OCI-LY1 (cell line): ENCODE results near the gene E2F1.

ENCODE experiments used
- H2AFZ ChIP-seq: fragments of 200-600 bp; sonication (generic), shearing (Covaris generic); 2 replicates; pipeline ENCODE4 v1.6.0; 2014; ENCODE audit warnings: antibody characterized with exemption, mild to moderate bottlenecking, low read length
- H3F3A ChIP-seq: fragments of 200-600 bp; sonication (generic), shearing (Covaris generic); 2 replicates; pipeline ENCODE4 v1.6.0; 2014; ENCODE audit warnings: mild to moderate bottlenecking, antibody characterized with exemption, low read length, moderate library complexity; ENCODE audit not compliant: insufficient read depth
- H3K27ac ChIP-seq: fragments of 200-600 bp; sonication (generic); 2 replicates; pipeline ENCODE4 v1.5.1; 2014; ENCODE audit warnings: low read length, mixed run types, mild to moderate bottlenecking, low read depth; ENCODE audit not compliant: poor library complexity, severe bottlenecking
- H3K27me3 ChIP-seq: fragments of 200-600 bp; sonication (generic); 2 replicates; pipeline ENCODE4 v1.6.0; 2014; ENCODE audit warnings: antibody characterized with exemption, mild to moderate bottlenecking, low read length, moderate library complexity; ENCODE audit not compliant: insufficient read depth
- H3K36me3 ChIP-seq: fragments of 200-600 bp; sonication (generic); 2 replicates; pipeline ENCODE4 v1.6.1; 2014; ENCODE audit warnings: mild to moderate bottlenecking, antibody characterized with exemption, low read length, moderate library complexity, mixed read lengths; ENCODE audit not compliant: insufficient read depth
- H3K4me1 ChIP-seq: fragments of 200-600 bp; sonication (generic); 2 replicates; pipeline ENCODE4 v1.5.1; 2014; ENCODE audit warnings: mild to moderate bottlenecking, low read length, moderate library complexity; ENCODE audit not compliant: insufficient read depth, severe bottlenecking
- H3K4me2 ChIP-seq: fragments of 200-600 bp; sonication (generic), shearing (Covaris generic); 2 replicates; pipeline ENCODE4 v1.6.1; 2014; ENCODE audit warnings: low read length
- H3K4me3 ChIP-seq: fragments of 200-600 bp; sonication (generic); 2 replicates; pipeline ENCODE4 v1.5.1; 2014; ENCODE audit warnings: low read length, low read depth, mild to moderate bottlenecking, mixed read lengths; ENCODE audit not compliant: poor library complexity, severe bottlenecking
- H3K79me2 ChIP-seq: fragments of 200-600 bp; shearing (Covaris generic); 2 replicates; pipeline ENCODE4 v1.6.1; 2016; ENCODE audit warnings: mixed run types, low read length, mixed read lengths; ENCODE audit not compliant: insufficient read depth
- H3K9ac ChIP-seq: fragments of 200-600 bp; sonication (generic), shearing (Covaris generic); 2 replicates; pipeline ENCODE4 v1.6.1; 2014; ENCODE audit warnings: mild to moderate bottlenecking, low read length, mixed read lengths
- H3K9me2 ChIP-seq: fragments of 200-600 bp; sonication (generic), shearing (Covaris generic); 2 replicates; pipeline ENCODE4 v1.6.1; 2014; ENCODE audit warnings: low read depth, mild to moderate bottlenecking, low read length, mixed read lengths
- H3K9me3 ChIP-seq: fragments of 200-600 bp; shearing (Covaris generic); 2 replicates; pipeline ENCODE4 v1.6.1; 2014; ENCODE audit warnings: low read length, mixed read lengths
- H4K20me1 ChIP-seq: fragments of 200-600 bp; sonication (generic), shearing (Covaris generic); 2 replicates; pipeline ENCODE4 v1.6.0; 2016; ENCODE audit warnings: mild to moderate bottlenecking, low read length; ENCODE audit not compliant: insufficient read depth
- EZH2 ChIP-seq: fragments of 200-600 bp; sonication (generic), shearing (Covaris generic); IDR thresholded peaks from 2 replicates; pipeline ENCODE4 v1.8.0; 2017; ENCODE audit warnings: borderline replicate concordance, mixed run types, mild to moderate bottlenecking, antibody characterized with exemption, low read length, moderate library complexity, mixed read lengths
- TF ChIP-seq, protein P1 (sequence below): fragments of 200-600 bp; sonication (generic), shearing (Covaris generic); IDR thresholded peaks from 2 replicates; pipeline ENCODE4 v1.5.1; 2017; ENCODE audit warnings: mild to moderate bottlenecking, antibody characterized with exemption, low read length, moderate library complexity, mixed read lengths

Gene E2F1

DNA sequence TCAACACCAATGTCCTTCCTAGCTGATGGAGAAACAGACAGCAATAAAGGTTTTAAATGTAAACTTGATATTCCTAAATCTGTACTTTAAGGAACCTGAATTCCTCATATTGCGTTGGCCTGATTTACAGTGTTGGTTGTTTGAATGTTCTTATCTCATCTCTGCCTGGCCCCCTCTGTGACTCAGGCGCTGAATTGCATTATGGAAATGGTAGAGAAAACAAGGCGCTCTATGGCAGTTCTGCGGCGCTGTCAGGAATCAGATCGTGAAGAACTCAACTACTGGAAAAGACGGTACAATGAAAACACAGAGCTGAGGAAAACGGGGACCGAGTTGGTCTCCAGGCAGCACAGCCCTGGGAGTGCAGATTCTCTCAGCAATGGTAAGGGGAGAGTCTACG, 56.7 kb downstream of the E2F1 start:
- Histone ChIP-seq H3K4me3 (no peak overlapping the region), H3K27ac (no peak overlapping the region), H3K9me2 (no peaks in the 10 kb centered on the region), H4K20me1 (no peaks in the 10 kb centered on the region), H3F3A (no peaks in the 10 kb centered on the region), H3K79me2 (no peaks in the 10 kb centered on the region), H3K27me3 (no peaks in the 10 kb centered on the region), H3K4me2 (no peak overlapping the region), H3K36me3 (peaks cover 66% of the 10 kb centered on the region), H3K9me3 (no peaks in the 10 kb centered on the region), H3K4me1 (no peaks in the 10 kb centered on the region), H2AFZ (no peak overlapping the region), H3K9ac (no peak overlapping the region)
- TF ChIP-seq, protein P1, sequence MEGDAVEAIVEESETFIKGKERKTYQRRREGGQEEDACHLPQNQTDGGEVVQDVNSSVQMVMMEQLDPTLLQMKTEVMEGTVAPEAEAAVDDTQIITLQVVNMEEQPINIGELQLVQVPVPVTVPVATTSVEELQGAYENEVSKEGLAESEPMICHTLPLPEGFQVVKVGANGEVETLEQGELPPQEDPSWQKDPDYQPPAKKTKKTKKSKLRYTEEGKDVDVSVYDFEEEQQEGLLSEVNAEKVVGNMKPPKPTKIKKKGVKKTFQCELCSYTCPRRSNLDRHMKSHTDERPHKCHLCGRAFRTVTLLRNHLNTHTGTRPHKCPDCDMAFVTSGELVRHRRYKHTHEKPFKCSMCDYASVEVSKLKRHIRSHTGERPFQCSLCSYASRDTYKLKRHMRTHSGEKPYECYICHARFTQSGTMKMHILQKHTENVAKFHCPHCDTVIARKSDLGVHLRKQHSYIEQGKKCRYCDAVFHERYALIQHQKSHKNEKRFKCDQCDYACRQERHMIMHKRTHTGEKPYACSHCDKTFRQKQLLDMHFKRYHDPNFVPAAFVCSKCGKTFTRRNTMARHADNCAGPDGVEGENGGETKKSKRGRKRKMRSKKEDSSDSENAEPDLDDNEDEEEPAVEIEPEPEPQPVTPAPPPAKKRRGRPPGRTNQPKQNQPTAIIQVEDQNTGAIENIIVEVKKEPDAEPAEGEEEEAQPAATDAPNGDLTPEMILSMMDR: no peak
- no peak for TF ChIP-seq EZH2

DNA sequence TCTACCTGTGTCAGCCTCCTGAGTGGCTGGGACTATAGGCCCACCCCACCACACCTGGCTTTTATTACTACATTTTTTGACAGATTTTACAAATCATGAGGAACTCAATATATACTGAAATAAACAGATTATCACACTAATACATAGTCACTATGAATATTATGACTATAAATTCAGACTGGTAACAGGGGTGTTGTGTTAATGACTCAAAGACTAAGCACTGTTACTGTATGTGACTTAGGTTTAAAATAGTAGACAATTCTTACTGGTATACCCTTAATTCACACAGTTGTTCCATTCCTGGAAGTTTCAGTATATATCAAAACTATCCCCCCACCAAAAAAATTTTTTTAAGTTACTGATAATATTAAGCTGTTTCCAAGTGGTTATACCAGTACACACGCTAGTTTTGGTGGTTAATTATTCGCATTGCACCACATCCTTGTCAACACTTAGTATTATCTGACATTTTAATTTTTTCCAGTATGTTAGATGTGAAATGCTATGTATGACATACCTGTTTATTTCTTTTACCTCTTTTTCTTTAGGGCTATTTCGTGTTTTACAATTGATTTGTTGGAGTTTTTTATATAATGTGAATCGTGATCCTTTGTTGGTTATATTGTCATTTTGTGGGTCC, 58.5 kb downstream of the E2F1 start:
- no peaks in the 10 kb centered on the region for H3K9me3 ChIP-seq
- no peak overlapping the region for H2AFZ ChIP-seq
- H4K20me1 ChIP-seq: no peaks in the 10 kb centered on the region
- H3K9me2 ChIP-seq: no peaks in the 10 kb centered on the region
- no peaks in the 10 kb centered on the region for H3K27me3 ChIP-seq
- H3K27ac ChIP-seq: no peak overlapping the region
- peaks cover 80% of the 10 kb centered on the region for H3K36me3 ChIP-seq
- no peaks in the 10 kb centered on the region for H3K4me1 ChIP-seq
- H3K4me2 ChIP-seq: no peak overlapping the region
- H3K79me2 ChIP-seq: no peaks in the 10 kb centered on the region
- no peaks in the 10 kb centered on the region for H3F3A ChIP-seq
- TF ChIP-seq, protein P1: no peak
- no peak for TF ChIP-seq EZH2
- H3K4me3 ChIP-seq: no peak overlapping the region
- no peak overlapping the region for H3K9ac ChIP-seq

DNA sequence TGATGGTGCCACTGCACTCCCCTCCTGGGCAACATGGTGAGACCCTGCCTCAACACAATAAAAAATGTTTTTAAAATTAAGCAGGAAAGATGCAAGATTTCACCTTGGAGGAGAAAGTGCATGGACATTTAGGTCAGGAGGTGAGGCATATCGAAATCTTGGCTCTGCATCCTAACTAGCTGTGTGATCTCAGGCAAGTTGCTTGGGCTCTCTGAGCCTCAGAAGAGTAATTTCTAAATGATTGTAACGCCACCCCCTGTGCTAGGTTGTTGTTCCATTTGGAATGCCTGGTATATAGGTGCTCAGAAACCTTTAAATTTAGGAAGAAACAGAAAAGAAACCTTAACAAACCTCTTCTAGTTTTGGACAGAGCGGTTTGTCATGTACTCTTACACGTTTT, 60.0 kb downstream of the E2F1 start:
- H3K9me3 ChIP-seq: no peaks in the 10 kb centered on the region
- H3K4me3 ChIP-seq: no peak overlapping the region
- no peaks in the 10 kb centered on the region for H3K79me2 ChIP-seq
- no peak overlapping the region for H3K27ac ChIP-seq
- no peaks in the 10 kb centered on the region for H3K27me3 ChIP-seq
- H3K9me2 ChIP-seq: no peaks in the 10 kb centered on the region
- H2AFZ ChIP-seq: no peak overlapping the region
- no peak overlapping the region for H3K9ac ChIP-seq
- H4K20me1 ChIP-seq: no peaks in the 10 kb centered on the region
- H3K4me2 ChIP-seq: no peak overlapping the region
- H3F3A ChIP-seq: no peaks in the 10 kb centered on the region
- no peaks in the 10 kb centered on the region for H3K4me1 ChIP-seq
- TF ChIP-seq, protein P1: no peak
- no peak for TF ChIP-seq EZH2
- peaks cover 73% of the 10 kb centered on the region for H3K36me3 ChIP-seq
